NCI-H2171 (cell line): ENCODE data around the gene VSNL1.
A peak's percentile ranks its signal among the peaks of the same experiment; 100 is the strongest.

Experiments
- DNase-seq: peaks from one replicate; lab custom pipeline; 2025; lab: John Stamatoyannopoulos, UW

VSNL1 gene

GRCh38 chr2:17646081-17646554 lies 105.6 kb downstream of the VSNL1 start:
- DNase-seq = peak; percentile 45

GRCh38 chr2:17646838-17647701 lies 106.6 kb downstream of the VSNL1 start:
- DNase-seq = no peak

- no peak for DNase-seq
Observed at GRCh38 chr2:17648581-17648980, 108.1 kb downstream of the VSNL1 start.

DNA sequence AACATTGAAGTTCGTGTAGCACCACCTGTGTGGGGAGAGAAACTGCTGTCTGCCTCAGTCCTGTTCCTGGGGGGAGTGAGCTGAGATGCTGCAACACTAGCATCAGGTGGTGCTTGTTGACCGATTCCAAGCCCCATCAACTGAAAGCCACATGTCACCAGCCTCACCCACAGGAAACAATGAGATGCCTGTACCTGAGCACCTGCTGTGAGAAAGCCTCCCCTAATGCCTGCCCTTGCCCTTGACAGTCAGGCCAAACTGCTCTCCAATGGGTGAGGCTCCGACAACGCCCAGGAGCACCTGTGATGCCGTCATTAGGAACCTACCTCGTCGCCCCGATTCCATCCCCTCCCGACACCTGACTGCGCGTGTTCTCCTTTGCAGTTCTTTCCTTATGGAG lies 108.5 kb downstream of the VSNL1 start:
- no peak for DNase-seq

DNA sequence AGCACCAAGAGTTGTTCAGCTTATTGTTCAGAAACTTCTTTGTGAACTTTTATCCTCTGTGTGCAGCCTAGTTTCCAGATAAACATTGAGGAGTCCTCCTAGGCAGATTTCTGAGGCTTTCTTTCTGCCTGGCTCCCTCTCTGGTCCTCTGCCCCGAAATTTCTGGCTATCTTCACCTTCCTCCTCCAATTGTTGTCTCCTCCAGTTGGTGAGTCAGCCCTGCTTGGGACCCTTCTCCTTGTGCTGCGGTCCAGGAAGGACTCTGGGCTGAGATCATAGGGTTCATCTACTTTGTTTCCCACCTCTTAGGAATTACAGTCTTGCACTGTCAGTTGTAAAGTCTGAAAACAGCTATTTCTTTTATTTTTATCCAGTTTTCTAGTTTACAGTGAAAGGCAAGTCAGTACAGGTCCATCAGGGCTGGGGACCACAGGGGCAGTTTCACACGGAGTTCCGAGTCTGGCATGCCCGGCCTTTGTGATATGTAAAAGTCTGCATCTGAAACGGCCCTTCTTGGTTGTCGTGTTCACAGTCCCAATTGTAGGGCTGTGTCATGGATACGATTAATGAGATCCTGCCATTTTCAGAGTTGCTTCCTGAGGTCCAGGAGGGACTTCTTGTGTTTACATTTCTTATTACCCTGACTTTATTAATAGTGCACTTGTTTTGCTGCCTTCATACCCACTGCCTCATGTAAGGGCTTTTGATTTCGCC lies 112.3 kb downstream of the VSNL1 start:
- DNase-seq = no peak

DNA sequence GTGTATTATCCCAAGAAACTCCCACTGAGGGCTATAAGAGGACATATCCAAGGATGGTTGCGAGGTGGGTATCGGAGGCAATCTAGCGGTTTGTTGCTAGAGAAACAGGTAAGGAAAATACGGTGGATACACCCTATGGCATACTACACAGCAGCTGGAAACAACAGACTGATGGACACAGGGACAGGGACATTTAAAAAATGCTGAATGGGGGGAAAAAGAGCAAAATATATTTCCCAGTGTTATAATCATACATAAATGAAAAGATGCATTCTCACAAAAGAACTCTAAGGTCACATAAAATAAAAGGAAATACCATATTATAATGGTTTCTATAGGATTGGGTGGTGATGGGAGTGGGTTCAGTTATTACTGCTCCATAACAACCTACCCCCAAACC lies 117.3 kb downstream of the VSNL1 start:
- no peak for DNase-seq

DNA sequence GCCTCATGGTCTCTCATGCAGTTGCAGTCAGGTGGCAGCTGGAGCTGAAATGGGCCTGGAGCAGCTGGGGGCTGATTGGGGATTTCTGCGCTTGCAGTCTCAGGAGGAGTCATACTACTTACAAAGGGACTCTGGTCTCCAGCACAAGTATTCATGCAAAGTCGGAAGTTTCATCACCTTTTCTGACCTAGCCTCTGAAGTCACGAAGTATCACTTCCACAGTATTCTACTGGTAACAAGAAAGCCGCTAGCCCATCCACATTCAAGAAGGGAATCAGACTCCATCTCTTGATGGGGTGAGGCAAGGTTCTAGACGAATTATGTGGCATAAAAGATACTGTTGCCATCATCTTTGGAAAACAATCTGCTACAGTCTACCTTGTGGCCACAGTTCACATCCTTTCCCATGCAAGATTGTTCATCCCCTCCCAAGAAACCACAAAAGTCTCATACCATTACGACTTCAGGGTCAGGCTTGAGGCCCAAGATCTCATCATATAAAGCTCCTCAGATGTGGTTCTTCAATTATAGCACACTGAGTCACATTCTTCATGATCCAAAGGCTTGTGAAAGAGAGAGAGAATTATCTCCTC lies 117.9 kb downstream of the VSNL1 start:
- no peak for DNase-seq

- DNase-seq = no peak
Observed at GRCh38 chr2:17660219-17660618, 119.7 kb downstream of the VSNL1 start.

GRCh38 chr2:17661460-17661859 lies 121.0 kb downstream of the VSNL1 start:
- no peak for DNase-seq

DNA sequence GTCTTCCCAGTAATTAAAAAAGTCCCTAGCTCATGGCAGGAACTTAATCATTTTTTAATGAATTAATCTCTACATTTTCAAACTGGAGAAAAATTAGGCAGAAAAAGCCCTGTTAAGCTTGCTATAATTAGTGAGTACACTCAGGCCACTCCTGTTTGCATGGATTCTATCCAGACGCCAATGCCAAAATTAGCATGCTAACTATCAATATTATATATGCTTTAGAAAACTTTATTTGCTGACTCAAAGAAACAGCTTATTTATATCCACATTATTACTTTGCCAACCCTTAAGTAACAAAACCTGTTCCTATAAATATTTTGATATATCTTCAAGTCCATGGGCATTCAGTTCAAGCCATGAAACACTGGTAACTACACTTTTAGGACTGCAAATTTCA lies 122.2 kb downstream of the VSNL1 start:
- DNase-seq = no peak

GRCh38 chr2:17664534-17664933 lies 124.0 kb downstream of the VSNL1 start:
- no peak for DNase-seq

- no peak for DNase-seq
Observed at GRCh38 chr2:17667898-17668297, 127.4 kb downstream of the VSNL1 start.

DNA sequence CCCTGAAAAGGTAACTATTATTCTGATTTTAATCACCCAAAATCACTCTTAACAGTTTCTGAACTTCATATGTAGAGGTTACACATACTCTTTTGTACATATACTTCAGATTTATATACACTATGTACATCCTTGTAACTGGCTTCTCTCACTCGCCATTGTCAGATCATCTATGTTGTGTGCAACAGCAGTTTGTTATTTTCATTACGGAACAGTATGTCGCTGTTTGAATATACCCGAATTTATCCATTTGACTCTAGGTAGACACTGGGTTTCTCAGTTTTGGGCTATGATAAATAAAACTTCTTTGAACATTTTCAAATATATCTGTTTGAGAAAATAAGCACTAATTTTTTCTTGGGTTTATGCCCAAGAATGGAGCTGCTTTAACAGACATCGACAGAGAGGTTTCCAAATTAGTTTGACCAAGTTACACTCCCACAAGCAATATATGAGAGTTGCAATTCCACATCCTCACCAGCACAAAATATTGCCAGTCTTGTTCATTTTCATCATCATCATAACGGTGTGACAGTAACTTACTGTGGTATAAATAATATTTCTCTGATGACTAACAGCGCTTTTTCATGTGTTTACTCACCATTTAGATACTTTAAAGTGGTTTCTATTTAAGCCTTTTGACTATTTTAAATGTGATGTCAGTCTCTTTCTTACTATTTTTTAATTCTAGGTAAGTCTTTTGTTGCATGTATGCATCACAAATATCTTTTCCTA lies 132.3 kb downstream of the VSNL1 start:
- DNase-seq = no peak

GRCh38 chr2:17674817-17675216 lies 134.3 kb downstream of the VSNL1 start:
- DNase-seq = no peak

DNA sequence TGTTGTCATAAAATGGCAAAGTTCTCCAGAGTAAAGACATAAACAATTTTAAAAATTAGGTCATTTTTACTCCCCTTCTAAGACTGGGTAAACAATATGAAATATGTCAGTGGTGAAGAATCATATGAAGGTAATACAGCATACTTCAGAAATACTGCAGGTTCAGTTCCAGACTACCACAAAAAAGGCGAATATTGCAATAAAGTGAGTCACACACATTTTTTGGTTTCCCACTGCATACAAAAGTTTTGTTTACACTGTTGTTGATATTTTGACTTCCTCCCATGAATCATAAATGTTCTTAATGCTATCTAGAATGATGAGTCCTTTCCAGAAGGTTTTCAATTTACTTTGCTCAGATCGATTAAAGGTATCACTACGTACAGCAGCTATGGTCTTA lies 139.6 kb downstream of the VSNL1 start:
- DNase-seq = no peak

DNA sequence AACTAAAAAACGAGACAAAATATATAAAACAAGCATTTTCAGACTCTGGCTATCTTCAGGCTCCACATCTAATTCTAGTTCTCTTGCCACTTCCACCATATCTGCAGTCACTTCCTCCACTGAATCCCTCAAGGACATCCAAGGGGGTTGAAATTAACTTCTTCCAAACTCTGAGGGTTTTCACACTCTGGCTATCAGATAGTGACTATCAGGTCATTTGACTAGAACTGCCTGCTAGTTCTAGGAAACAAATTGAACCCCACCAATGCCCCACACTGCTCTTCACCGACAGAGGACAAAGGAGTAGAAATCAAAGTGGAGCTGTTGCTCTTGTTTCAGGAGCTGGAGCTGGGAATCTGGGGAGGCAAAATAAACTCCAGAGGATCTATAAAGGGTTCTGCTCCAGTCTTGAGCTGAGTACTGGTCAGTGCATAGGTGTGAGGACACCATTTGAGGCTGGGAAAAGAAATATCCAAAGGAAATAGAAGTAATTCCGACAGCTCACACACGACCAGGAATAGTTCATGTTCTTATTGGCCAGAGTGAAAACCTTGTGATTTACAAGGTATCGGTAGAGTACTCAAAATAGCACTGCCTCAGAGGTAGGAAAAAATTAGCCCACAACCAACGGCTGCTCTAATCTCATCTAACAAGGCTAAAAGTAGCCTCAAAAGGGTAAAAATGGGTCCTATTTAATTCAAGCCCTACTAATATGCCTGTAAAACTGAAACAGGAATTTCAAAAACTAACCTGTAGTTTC lies 141.8 kb downstream of the VSNL1 start:
- DNase-seq = no peak

GRCh38 chr2:17683981-17684380 lies 143.5 kb downstream of the VSNL1 start:
- DNase-seq = no peak

- DNase-seq = no peak
Observed at GRCh38 chr2:17688600-17688999, 148.1 kb downstream of the VSNL1 start.

GRCh38 chr2:17689010-17689409 lies 148.5 kb downstream of the VSNL1 start:
- no peak for DNase-seq

GRCh38 chr2:17690776-17691175 lies 150.3 kb downstream of the VSNL1 start:
- no peak for DNase-seq
